ENCODE results near the gene ADCY10. TPM values are rescaled to one million over a fixed set of nuclear protein-coding genes. Genes with fewer than 3 reads are reported as not detected.

ADCY10 gene
- total RNA-seq, 1 donor from 2014 or later, result not detected

DNA sequence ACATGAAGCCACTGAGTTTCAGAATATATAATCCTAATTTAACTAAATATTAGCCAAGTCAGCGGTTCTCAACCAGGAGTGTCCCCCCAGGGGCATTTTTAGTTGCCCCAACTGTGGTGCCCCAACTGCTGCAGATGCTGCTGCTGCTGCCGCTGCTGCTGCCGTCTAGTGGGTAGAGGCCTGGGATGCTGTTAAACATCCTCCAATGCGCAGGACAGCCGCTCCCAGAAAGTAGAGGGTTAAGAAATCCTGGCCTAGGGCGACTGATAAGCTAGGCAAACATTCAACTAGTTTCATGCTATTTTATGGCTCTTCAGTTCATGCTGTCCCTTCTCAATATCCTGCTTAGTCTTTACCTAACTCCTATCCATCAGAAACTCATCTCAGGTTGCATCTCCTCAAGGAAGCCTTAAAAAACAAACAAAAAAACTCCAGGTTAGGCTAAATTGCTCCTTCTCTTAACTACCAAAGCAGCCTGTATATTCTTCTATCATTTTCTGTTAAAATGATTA, 12.6 kb upstream of the ADCY10 start:
- Histone ChIP-seq H3K4me3 (no peak overlapping the region), H3K4me1 (peaks cover 4% of the 10 kb centered on the region), H3K27ac (no peak overlapping the region), H3K27me3 (no peaks in the 10 kb centered on the region), H3K36me3 (no peaks in the 10 kb centered on the region), H3K9me3 (no peaks in the 10 kb centered on the region)
- no peak for DNase-seq (ENCODE audit: extremely low spot score in 2 of 2)
- TF ChIP-seq, protein P1, sequence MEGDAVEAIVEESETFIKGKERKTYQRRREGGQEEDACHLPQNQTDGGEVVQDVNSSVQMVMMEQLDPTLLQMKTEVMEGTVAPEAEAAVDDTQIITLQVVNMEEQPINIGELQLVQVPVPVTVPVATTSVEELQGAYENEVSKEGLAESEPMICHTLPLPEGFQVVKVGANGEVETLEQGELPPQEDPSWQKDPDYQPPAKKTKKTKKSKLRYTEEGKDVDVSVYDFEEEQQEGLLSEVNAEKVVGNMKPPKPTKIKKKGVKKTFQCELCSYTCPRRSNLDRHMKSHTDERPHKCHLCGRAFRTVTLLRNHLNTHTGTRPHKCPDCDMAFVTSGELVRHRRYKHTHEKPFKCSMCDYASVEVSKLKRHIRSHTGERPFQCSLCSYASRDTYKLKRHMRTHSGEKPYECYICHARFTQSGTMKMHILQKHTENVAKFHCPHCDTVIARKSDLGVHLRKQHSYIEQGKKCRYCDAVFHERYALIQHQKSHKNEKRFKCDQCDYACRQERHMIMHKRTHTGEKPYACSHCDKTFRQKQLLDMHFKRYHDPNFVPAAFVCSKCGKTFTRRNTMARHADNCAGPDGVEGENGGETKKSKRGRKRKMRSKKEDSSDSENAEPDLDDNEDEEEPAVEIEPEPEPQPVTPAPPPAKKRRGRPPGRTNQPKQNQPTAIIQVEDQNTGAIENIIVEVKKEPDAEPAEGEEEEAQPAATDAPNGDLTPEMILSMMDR (IDR thresholded peaks at IDR 0.05), result no peak
- TF ChIP-seq POLR2AphosphoS5 (IDR thresholded peaks at IDR 0.05; ENCODE audit: insufficient read depth in 1 of 2, low read depth in 1 of 2) (no peak), POLR2A (IDR thresholded peaks at IDR 0.05) (no peak)
- intact Hi-C loops (cut with DNase I), result no loop called here

DNA sequence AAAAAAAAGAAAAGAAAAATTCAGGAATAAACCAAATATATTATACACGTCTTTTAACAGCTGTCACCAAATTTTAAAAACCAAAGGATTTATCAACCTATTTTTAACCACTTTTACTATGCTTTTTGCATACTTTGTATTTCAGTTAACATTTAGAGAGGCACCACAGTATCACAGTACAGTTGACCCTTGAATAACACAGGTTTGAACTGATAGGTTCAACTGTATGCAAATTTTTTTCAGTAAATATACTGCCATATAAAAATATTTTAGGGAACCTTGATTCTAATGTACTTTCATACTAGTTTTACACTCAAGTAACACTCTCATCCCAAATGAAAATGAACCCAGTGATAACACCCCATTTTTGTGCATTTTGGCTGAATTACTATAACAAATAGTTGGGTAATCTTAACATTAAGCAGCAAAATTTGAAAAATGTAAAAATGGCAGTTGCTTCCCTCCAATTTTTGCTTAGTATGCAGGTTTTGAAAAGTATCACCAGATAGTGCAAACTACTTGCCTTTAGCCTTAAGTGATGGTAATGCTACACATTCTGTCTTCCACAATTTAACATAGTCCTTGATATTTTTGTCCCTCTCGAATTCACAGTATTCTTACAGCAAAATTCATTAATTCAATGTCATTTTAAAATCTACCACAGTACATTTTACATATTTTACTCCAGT, 10.8 kb upstream of the ADCY10 start:
- no peaks in the 10 kb centered on the region for H3K9me3 ChIP-seq
- TF ChIP-seq POLR2AphosphoS5 (IDR thresholded peaks at IDR 0.05; ENCODE audit: insufficient read depth in 1 of 2, low read depth in 1 of 2) (no peak), POLR2A (IDR thresholded peaks at IDR 0.05) (no peak)
- TF ChIP-seq, protein P1 (IDR thresholded peaks at IDR 0.05), result no peak
- H3K36me3 ChIP-seq, result no peaks in the 10 kb centered on the region
- H3K27ac ChIP-seq, result no peak overlapping the region
- H3K27me3 ChIP-seq, result no peaks in the 10 kb centered on the region
- DNase-seq (ENCODE audit: extremely low spot score in 2 of 2), result no peak
- peaks cover 4% of the 10 kb centered on the region for H3K4me1 ChIP-seq
- intact Hi-C loops (cut with DNase I), result no loop called here
- no peak overlapping the region for H3K4me3 ChIP-seq

DNA sequence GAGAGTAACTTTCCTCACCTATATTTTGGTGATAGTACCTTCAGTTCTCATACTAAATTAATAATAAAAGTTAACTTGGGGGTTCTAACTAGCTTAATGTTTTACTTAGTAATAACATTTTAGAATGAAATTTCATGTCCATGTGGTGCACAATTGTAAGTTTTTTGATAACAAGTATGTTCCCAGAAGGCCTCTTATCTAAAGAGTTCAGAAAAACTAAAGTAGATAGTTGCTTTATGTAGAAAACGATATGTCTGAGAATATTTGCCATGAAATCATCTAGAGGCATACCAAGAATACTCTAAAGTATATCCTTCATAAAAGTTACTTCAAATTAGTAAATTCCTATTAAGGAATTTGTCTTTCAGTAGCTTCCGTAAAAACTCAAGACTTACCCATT, 10.2 kb upstream of the ADCY10 start:
- Histone ChIP-seq H3K36me3 (no peaks in the 10 kb centered on the region), H3K27ac (no peak overlapping the region), H3K9me3 (no peaks in the 10 kb centered on the region), H3K4me1 (peaks cover 4% of the 10 kb centered on the region), H3K27me3 (no peaks in the 10 kb centered on the region), H3K4me3 (no peak overlapping the region)
- DNase-seq (ENCODE audit: extremely low spot score in 2 of 2), result no peak
- no peak for TF ChIP-seq POLR2AphosphoS5 (IDR thresholded peaks at IDR 0.05; ENCODE audit: insufficient read depth in 1 of 2, low read depth in 1 of 2)
- TF ChIP-seq POLR2A (IDR thresholded peaks at IDR 0.05), result no peak
- TF ChIP-seq, protein P1 (IDR thresholded peaks at IDR 0.05), result no peak
- intact Hi-C loops (cut with DNase I), result no loop called here

DNA sequence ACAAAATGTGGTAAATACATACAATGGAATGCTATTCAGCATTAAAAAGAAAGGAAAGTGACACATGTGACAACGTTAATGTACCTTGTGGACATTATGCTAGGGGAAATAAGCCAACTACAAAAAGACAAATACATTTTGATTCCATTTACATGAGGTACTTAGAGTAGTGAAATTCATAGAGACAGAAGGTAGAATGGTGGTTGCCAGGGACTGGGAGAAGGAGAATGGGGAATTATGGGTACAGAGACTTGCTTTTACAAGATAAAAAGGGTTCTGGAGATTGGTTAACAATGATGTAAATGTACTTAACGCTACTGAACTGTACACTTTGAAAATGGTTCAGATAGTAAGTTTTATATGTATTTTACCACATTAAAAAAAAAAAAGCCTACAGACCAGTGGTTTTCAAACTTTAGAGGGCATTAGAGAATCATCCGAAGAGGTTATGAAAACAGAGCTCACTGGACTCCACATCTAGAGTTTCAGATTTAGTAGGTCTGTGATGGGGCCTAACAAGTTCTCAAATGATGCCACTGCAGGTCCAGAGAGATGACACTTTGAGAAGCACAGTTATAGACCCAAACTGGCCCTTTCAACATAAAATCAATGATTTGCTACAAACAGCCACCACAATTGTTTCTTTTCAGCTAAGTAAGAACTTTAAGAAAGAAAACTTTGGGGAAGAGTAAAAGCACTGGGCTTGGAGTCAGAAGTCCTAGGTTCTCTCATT, 9.6 kb upstream of the ADCY10 start:
- intact Hi-C loops (cut with DNase I), result no loop called here
- Histone ChIP-seq H3K4me3 (no peak overlapping the region), H3K36me3 (no peaks in the 10 kb centered on the region), H3K9me3 (no peaks in the 10 kb centered on the region), H3K27ac (no peak overlapping the region), H3K27me3 (no peaks in the 10 kb centered on the region), H3K4me1 (peaks cover 4% of the 10 kb centered on the region)
- TF ChIP-seq, protein P1 (IDR thresholded peaks at IDR 0.05), result no peak
- TF ChIP-seq POLR2A (IDR thresholded peaks at IDR 0.05) (no peak), POLR2AphosphoS5 (IDR thresholded peaks at IDR 0.05; ENCODE audit: insufficient read depth in 1 of 2, low read depth in 1 of 2) (no peak)
- no peak for DNase-seq (ENCODE audit: extremely low spot score in 2 of 2)

Data from vagina (tissue), 2 donors.